ENCODE data around the gene BRWD1. TPM values are rescaled to one million over a fixed set of nuclear protein-coding genes. Genes with fewer than 3 reads are reported as not detected.
A peak's percentile ranks its signal among the peaks of the same experiment; 100 is the strongest.
"Not testable (repeated sequence)": the region's sequence is repeated elsewhere in the genome, so short reads cannot be mapped to it uniquely, and the experiment has no call there.

The BRWD1 gene
- total RNA-seq, 1 donor, result 54.0 TPM

GRCh38 chr21:39169906-39170305 is 143.5 kb downstream of the BRWD1 start:
- DNase-seq (ENCODE audit: low read depth), result no peak
- TF ChIP-seq CTCF (IDR thresholded peaks at IDR 0.05; ENCODE audit: insufficient read depth, low read length), result no peak
- no peak overlapping the region for H3K4me3 ChIP-seq (ENCODE audit: low read depth, low read length)

- no peak for DNase-seq (ENCODE audit: low read depth)
- TF ChIP-seq CTCF (IDR thresholded peaks at IDR 0.05; ENCODE audit: insufficient read depth, low read length), result no peak
- H3K4me3 ChIP-seq (ENCODE audit: low read depth, low read length), result no peak overlapping the region
These were observed 144.6 kb downstream of the BRWD1 start for GRCh38 chr21:39168800-39169199.

GRCh38 chr21:39164523-39164922 is 148.9 kb downstream of the BRWD1 start:
- DNase-seq (ENCODE audit: low read depth), result no peak
- no peak for TF ChIP-seq CTCF (IDR thresholded peaks at IDR 0.05; ENCODE audit: insufficient read depth, low read length)
- no peak overlapping the region for H3K4me3 ChIP-seq (ENCODE audit: low read depth, low read length)

GRCh38 chr21:39161064-39161463 is 152.4 kb downstream of the BRWD1 start:
- H3K4me3 ChIP-seq (ENCODE audit: low read depth, low read length), result no peak overlapping the region
- no peak for TF ChIP-seq CTCF (IDR thresholded peaks at IDR 0.05; ENCODE audit: insufficient read depth, low read length)
- no peak for DNase-seq (ENCODE audit: low read depth)

- peak; percentile 76 for DNase-seq (ENCODE audit: low read depth)
- no peak for TF ChIP-seq CTCF (IDR thresholded peaks at IDR 0.05; ENCODE audit: insufficient read depth, low read length)
- no peak overlapping the region for H3K4me3 ChIP-seq (ENCODE audit: low read depth, low read length)
These were observed 153.9 kb downstream of the BRWD1 start for GRCh38 chr21:39159342-39160063.

- not testable (repeated sequence) for DNase-seq (ENCODE audit: low read depth); H3K4me3 ChIP-seq (ENCODE audit: low read depth, low read length)
These were observed 156.2 kb downstream of the BRWD1 start for GRCh38 chr21:39157241-39157640.

GRCh38 chr21:39156024-39156423 is 157.4 kb downstream of the BRWD1 start:
- H3K4me3 ChIP-seq (ENCODE audit: low read depth, low read length), result no peak overlapping the region
- no peak for TF ChIP-seq CTCF (IDR thresholded peaks at IDR 0.05; ENCODE audit: insufficient read depth, low read length)
- DNase-seq (ENCODE audit: low read depth), result peak; percentile 65

Measured in fibroblast of the aortic adventitia (primary cell).